Omental fat pad (tissue), 4 donors: ENCODE results near the gene ACTN4. TPM values are rescaled to one million over a fixed set of nuclear protein-coding genes. Genes with fewer than 3 reads are reported as not detected.

Experiments used
- ATAC-seq: fragments of 150-250 bp; one replicate; pipeline ENCODE4 v1.9.1; 2016; ENCODE audit warnings: mild to moderate bottlenecking, moderate library complexity; ENCODE audit not compliant: low FRiP score
- DNase-seq: peaks from one replicate; pipeline ENCODE4 v3.0.0-alpha.2; 2019; ENCODE audit warnings: low spot score
- CTCF ChIP-seq, 3 donors: fragments of 450-650 bp; IDR thresholded peaks; one replicate each; pipeline ENCODE4 v1.5.1; 2016 to 2017; ENCODE audit warnings: antibody characterized with exemption in 3 of 3, mild to moderate bottlenecking in 3 of 3, moderate library complexity in 2 of 3
- total RNA-seq, 4 donors: library from RNA; depleted of rRNA; stranded (reverse); fragments of >200 nt; gene quantifications; one replicate each; pipeline ENCODE4 v1.1.0, GENCODE V29; 2016

Gene ACTN4
- total RNA-seq, 4 donors from 2014 or later = 290 to 517 (median 367) TPM

DNA sequence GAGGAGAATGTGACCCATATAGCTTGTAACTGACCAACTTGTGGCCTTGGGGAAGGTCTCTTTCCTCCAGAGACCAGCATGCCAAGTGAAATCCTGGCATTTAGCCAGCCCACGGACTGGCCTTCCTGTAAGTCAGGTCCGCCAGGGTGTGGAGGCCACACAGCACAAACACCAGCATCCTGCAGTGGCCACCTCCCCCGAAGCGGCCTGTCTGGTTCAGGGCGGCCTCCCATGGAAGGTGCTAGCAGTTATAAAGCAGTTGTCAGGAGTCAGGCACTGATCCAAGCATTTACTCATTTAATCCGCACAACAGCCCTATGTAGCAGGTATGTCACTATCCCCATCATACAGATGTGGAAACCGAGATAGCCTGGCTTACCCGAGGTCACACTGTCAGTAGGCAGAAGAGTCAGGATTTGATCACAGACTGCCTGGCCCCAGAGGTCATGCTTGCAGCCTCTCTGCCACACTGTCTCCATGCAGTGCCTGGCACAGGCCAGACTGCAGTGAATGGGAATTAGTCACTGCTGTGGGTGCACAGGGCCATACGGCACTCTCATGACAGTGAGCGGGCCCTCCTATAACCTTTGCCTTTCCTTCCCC lies 60.2 kb downstream of the ACTN4 start:
- DNase-seq (no peak), ATAC-seq (peak; percentile 2)
- no peak for TF ChIP-seq CTCF (IDR thresholded peaks at IDR 0.05)

GRCh38 chr19:38708413-38709024 lies 61.1 kb downstream of the ACTN4 start:
- no peak for TF ChIP-seq CTCF (IDR thresholded peaks at IDR 0.05)
- DNase-seq (no peak), ATAC-seq (no peak)

DNA sequence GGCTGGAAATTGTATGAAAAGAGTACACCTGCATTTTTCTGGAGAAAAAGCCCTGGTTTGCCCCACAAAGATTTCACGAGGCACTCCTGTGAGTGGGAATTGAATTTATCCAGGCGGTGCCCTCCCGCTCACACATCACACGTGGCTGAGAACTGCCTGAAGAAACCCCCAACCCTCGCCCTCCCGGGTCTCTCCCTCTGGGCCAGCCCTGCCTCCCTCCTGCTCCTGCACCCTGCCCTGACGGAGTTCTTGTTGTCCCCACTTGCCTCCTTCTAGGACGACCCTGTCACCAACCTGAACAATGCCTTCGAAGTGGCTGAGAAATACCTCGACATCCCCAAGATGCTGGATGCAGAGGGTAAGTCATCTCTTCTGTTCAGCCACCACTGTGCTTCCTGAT lies 61.7 kb downstream of the ACTN4 start:
- ATAC-seq (no peak), DNase-seq (no peak)
- TF ChIP-seq CTCF (IDR thresholded peaks at IDR 0.05) = no peak

DNA sequence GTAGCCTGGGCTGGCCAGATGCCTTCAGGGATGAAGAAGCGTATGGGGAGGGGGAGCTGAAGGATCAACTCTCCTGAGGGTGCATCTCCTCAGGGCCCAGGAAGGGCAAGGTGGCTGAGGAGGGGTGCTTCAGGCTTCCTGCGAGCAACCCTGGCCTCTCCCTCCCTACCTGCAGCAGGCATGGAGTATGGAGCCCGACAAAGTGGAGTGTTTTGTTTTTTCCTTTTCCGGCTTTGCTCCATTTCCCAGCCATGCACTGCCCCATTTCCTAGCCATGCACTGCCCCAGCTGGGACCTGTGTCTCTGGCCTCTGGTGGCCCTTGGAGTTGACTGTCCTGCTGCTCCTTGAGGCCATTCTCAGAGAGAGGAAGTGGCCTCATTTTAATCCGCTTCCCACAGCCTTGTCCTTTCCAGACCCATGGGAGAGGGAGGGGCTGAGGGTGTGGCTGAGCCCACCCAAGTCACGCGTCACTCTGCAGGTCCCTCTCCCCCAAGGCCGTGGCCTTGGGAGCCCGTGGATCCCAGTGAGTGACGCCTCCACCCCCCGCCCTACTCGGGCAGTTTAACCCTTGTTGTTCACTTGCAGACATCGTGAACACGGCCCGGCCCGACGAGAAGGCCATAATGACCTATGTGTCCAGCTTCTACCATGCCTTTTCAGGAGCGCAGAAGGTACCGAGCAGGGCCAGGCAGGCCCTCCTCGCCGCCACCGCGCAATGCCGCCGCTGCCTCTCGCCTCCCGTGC lies 62.4 kb downstream of the ACTN4 start:
- ATAC-seq (no peak), DNase-seq (no peak)
- TF ChIP-seq CTCF (IDR thresholded peaks at IDR 0.05) = no peak

DNA sequence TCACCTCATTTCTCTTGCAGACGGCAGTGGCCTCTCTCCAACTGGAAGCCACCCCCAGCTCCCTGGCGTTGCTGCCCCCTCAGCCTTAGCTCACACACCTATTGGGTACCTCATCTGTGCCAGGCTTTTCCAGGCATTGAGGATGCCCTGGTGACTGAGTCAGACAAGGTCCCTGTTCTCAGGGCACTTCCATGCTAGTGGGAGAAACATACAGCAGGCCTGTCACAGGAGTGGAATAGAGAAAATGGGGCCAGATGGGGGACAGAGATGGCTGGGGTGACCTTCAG lies 62.9 kb downstream of the ACTN4 start:
- ATAC-seq = no peak
- no peak for DNase-seq
- no peak for TF ChIP-seq CTCF (IDR thresholded peaks at IDR 0.05)

DNA sequence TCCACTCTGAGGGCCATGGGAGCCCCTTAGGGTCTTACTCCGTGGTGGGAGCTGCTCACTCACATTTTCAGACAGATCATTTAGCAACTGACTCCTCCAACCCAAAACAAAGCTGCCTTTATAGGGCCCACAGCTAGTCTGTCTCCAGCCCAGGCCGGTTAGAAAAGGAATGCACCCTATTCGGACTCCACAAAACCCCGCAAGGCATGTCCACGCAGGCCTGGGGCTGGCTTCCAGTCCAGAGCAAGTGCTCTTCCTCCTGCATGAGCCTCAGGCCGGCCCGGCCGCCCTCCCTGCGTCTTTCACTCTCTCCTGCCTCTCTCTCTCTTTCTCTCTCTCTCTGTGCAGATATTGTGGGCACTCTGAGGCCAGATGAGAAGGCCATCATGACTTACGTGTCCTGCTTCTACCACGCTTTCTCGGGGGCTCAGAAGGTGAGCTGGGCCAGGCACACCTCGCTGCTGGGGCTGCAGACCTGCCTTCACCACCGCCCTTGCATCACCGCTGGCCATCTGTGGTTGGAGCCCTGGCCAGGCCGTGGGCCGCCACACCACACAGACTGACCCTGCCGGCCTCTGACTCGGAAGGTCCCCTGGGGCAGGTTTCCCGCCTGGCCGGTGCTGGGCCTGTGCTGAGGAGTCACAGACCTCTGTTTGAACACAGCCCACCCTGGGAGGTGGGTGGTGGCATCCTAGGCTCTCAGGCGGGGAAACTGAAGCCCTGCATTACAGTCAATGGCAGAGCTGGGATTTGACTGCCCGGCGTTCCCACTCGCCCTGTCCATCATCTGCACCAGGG lies 63.7 kb downstream of the ACTN4 start:
- ATAC-seq (no peak), DNase-seq (no peak)

More for the DNA sequence above, 63.7 kb downstream of the ACTN4 start:
- no peak for TF ChIP-seq CTCF (IDR thresholded peaks at IDR 0.05)
